ENCODE data around the gene ATP5F1D. TPM values are rescaled to one million over a fixed set of nuclear protein-coding genes. Genes with fewer than 3 reads are reported as not detected.

Gene ATP5F1D
- total and polyA plus RNA-seq, 11 donors, result 201 to 1,034 (median 459) TPM

DNA sequence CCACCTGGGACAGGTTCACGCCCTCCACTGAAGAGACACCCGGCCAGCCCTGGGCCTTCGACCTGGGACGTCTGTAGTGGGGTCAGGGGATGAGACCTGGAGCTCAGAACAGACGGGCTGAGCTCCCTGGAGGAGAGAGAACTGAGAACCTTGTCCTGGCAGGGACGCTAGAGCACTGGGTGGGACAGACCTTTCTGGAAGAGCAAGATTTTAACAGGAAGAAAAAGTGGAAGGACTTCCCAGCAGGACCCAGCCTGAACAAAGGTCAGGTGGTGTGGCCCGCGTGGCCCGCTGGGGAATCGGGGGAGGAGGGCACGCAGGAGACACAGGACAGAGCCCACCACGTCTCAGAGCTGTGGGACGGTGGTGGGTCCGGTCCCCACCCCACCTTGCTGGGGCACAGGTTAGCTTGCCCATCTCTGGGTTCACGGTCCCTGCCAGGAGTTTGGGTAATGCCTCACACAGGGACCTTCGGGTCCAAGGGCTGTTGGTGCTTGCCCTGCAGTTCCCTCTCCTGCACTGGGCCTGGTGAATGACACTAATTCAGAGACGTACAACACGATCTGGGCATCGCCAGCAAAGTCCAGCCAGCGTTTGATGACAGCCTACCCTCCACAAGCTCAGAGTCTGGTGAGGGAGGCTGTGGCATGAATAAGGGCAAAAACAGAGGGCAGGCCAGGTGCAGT, 42.9 kb downstream of the ATP5F1D start:
- H3K27me3 ChIP-seq, result peaks cover 20 to 62% (median 50%) of the 10 kb centered on the region in 9 donors
- intact Hi-C loops (cut with DNase I), result loop anchor here in 4 of 10 donors (5.0 to 10.0 kb wide), 5 partner anchors 70 to 240 kb away; partner anchors contain the start of genes PLK5 (in 2 of the 4) and GAMT (in 1 of the 4)
- H3K27ac ChIP-seq, result no peak overlapping the region
- H3K4me1 ChIP-seq, result peaks cover 0 to 29% (median 3%) of the 10 kb centered on the region in 12 donors
- WGBS, 4 donors, result 78 to 90% (median 82%) methylated on average over 13 to 20 of the region's 20 CpGs
- TF ChIP-seq POLR2A (IDR thresholded peaks at IDR 0.05), result no peak
- TF ChIP-seq, protein P1, sequence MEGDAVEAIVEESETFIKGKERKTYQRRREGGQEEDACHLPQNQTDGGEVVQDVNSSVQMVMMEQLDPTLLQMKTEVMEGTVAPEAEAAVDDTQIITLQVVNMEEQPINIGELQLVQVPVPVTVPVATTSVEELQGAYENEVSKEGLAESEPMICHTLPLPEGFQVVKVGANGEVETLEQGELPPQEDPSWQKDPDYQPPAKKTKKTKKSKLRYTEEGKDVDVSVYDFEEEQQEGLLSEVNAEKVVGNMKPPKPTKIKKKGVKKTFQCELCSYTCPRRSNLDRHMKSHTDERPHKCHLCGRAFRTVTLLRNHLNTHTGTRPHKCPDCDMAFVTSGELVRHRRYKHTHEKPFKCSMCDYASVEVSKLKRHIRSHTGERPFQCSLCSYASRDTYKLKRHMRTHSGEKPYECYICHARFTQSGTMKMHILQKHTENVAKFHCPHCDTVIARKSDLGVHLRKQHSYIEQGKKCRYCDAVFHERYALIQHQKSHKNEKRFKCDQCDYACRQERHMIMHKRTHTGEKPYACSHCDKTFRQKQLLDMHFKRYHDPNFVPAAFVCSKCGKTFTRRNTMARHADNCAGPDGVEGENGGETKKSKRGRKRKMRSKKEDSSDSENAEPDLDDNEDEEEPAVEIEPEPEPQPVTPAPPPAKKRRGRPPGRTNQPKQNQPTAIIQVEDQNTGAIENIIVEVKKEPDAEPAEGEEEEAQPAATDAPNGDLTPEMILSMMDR (IDR thresholded peaks at IDR 0.05), result no peak
- DNase-seq (peak in 1 of 5 donors; percentile 5), ATAC-seq (no peak)
- H3K4me3 ChIP-seq, result no peak overlapping the region
- H3K9me3 ChIP-seq, result no peaks in the 10 kb centered on the region
- H3K36me3 ChIP-seq, result peaks cover 0 to 8% (median under 1%) of the 10 kb centered on the region in 9 donors

DNA sequence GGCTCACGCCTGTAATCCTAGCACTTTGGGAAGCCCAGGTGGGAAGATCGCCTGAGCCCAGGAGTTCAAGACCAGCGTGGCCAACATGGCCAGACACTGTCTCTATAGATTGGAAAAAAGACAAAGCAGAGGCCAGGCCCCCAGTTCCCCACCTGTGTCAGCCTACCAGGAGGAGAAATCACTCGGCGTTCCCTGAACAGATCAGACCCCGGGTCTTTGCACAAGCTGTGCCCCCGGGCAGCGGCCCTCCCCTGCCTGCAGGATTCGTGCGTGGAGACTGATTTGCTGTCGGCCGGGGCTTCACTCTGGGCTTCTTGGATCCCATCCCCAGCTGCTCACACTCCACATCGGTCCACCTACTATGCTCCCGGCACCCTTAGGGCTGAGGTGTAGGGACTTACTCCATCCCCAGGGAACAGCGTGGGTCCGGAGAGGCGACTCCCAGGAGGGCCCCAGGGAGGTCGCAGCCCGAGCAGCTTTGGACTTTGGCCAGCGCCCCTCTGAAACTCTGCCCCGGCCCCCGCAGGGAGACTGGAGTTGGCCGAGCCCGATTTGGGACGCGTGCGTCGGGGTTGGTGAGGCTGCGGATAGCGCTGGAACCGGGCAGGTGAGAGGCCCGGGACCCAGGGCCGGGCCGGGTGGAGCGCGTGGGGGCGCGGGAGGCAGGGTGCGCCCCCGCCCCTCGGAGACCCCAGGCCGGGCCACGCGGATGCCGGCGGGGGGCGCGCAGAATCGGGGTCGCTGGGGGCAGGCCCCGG, 43.6 kb downstream of the ATP5F1D start:
- Histone ChIP-seq H3K9me3 (no peaks in the 10 kb centered on the region), H3K4me3 (peak overlapping the region in 1 of 12 donors; percentile 9), H3K27me3 (peaks cover 20 to 68% (median 50%) of the 10 kb centered on the region in 9 donors), H3K27ac (no peak overlapping the region), H3K36me3 (peaks cover 0 to under 1% (median 0%) of the 10 kb centered on the region in 9 donors), H3K4me1 (peaks cover 0 to 23% (median 0%) of the 10 kb centered on the region in 12 donors)
- TF ChIP-seq, protein P1 (IDR thresholded peaks at IDR 0.05), result no peak
- TF ChIP-seq POLR2A (IDR thresholded peaks at IDR 0.05), result no peak
- intact Hi-C loops (cut with DNase I), result loop anchor here in 4 of 10 donors (5.0 to 10.0 kb wide), 5 partner anchors 70 to 240 kb away; partner anchors contain the start of genes PLK5 (in 2 of the 4) and GAMT (in 1 of the 4)
- ATAC-seq, result no peak
- no peak for DNase-seq
- WGBS, 4 donors, result 17 to 55% (median 27%) methylated on average over 12 to 51 of the region's 51 CpGs

DNA sequence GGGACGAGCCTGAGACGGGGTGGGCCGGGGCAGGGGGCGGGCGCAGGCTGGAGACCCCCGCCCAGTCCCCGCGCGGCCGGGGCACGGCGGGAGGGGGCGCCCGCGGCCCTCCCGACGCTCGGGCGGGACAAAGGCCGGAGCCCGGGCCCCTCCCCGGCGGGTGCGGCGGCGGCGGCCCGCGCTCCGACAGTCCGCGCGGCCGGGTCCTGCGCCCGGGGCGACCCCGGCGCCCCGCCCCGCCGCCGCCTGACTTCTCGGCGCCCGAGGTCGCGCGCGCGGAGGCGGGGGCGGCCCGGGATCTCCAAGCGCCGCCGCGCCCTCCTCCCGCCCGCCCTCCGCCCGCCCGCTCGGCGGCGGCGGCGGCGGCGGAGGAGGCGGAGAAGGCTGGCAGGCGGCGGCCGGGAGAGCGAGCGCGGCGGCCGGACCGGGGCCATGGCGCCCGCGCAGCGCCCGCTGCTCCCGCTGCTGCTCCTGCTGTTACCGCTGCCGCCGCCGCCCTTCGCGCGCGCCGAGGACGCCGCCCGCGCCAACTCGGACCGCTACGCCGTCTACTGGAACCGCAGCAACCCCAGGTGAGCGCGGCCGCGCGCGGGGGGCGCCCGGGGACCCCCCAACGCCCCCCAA, 44.3 kb downstream of the ATP5F1D start, which contains the start of gene EFNA2:
EFNA2 (plus strand) TSS at position 137 of the 624 bp plus-strand sequence; CDS start at position 433, 296 bp downstream.
- no peak for ATAC-seq
- Histone ChIP-seq H3K27me3 (peaks cover 20 to 75% (median 53%) of the 10 kb centered on the region in 9 donors), H3K4me1 (peaks cover 0 to 23% (median 0%) of the 10 kb centered on the region in 12 donors), H3K9me3 (no peaks in the 10 kb centered on the region), H3K4me3 (peak within 1 kb of the TSS in 2 of 12 donors; percentile 12 to 43), H3K27ac (no peak within 1 kb of the TSS), H3K36me3 (no peaks in the 10 kb centered on the region)
- TF ChIP-seq, protein P1 (IDR thresholded peaks at IDR 0.05), result no peak
- TF ChIP-seq POLR2A (IDR thresholded peaks at IDR 0.05), result no peak
- intact Hi-C loops (cut with DNase I), result loop anchor here in 3 of 10 donors (10.0 kb wide), 3 partner anchors 69 to 239 kb away; partner anchors contain the start of gene PLK5 (in 2 of the 3)
- DNase-seq, result no peak
- WGBS, 4 donors, result 0% methylated on average over 2 to 113 of the region's 113 CpGs; no CpG with 5 or more reads in 1 of the 4 donors
